ENCODE data around the gene CIITA.
A peak's percentile ranks its signal among the peaks of the same experiment; 100 is the strongest.
"Not testable (repeated sequence)": the region's sequence is repeated elsewhere in the genome, so short reads cannot be mapped to it uniquely, and the experiment has no call there.

Gene CIITA

DNA sequence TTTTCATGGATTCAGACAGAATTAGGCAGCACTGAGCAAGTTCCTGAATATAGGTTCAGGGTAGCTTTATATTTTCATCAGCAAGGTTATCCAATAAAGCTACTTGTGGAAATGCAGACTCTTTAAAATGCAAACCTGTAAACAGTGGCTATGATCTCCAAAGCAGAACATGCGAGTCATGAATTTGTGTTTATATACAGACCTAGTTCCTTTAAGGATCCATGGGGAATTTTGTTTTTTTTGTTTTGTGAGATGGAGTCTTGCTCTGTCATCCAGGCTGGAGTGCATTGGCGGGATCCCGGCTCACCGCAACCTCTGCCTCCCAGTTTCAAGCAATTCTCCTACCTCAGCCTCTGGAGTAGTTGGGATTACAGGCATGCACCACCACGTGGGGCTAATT, 82.2 kb downstream of the CIITA start:
- peak; percentile 62 for DNase-seq (ENCODE audit: low read depth)

DNA sequence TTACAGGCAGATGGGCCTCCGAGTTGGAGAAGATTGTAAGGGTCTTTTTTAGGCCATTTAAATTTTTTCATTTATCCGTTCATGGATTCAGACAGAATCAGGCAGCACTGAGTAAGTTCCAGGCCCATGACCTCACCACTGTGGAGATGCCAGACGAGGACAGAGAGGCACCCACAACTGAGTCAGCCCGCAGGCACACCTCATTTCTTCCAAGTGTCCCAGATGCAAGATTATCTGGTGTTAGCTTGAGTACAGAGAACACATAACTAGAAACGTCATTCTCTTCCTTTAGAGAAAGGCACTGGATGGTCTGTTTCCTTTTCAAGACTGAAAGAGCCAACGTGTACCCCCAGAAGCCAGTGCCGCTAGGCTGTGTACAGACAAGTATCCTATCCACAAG, 84.2 kb downstream of the CIITA start:
- DNase-seq (ENCODE audit: low read depth), result peak; percentile 92

DNA sequence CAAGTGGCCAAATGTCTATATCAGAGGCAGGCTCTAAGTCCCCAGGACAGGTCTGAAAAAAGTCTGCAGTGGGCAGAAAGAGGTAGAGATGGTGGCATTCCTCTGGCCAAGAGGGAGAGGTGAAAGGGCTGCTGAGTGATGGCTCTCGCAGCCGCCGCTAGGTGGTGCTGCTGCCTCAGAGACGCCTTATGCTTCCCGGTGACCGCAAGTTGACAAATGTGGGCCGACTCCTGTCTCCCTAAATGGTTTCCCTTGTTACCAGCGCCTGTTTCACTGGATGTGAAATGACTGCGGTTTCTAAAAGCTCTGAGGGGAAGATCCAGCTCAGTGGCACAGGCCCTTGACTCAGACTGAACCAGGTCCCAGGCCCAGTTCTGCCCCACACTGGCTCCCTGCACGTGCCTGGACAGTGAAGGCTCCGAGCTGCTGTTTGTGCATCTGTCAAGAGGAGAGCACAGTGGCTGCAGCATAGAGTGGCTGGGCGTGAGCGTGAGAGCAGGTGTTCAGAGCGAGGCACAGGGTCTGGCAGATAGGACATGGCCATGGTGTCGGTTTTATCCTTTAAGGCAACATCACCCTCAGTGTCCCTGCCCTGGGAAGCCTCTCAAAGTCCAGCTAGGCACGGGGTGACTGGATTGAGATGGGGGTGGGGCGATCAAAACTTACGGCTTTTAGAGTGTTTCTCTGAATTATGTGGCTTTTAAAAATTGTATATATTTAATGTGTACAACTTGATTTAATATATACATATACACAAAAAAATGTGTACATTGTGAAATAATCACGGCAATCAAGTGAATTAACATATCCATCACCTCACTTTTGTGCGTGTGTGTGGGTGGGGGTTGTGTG, 87.3 kb downstream of the CIITA start:
- peak; percentile 85 for DNase-seq (ENCODE audit: low read depth)

DNA sequence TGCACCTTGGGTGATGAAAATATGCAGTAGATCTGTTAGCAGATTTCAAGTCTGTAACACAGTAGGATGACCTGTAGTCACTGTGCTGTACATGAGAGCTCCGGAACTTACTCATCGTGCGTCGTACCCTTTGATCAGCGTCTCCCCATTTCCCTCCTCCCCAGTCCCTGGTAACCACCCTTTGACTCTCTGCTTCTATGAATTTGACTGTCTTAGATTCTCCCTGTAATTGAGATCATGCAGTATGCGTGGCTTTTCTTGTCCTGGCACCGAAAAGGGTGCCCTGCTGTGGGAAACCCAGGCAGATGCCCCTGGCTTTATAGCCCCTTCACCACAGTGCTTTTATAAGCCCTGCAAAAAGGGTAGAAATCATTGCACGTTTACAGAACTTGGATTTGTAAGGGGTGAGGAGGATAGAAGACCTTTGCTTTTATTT, 87.9 kb downstream of the CIITA start:
- peak; percentile 80 for DNase-seq (ENCODE audit: low read depth)

DNA sequence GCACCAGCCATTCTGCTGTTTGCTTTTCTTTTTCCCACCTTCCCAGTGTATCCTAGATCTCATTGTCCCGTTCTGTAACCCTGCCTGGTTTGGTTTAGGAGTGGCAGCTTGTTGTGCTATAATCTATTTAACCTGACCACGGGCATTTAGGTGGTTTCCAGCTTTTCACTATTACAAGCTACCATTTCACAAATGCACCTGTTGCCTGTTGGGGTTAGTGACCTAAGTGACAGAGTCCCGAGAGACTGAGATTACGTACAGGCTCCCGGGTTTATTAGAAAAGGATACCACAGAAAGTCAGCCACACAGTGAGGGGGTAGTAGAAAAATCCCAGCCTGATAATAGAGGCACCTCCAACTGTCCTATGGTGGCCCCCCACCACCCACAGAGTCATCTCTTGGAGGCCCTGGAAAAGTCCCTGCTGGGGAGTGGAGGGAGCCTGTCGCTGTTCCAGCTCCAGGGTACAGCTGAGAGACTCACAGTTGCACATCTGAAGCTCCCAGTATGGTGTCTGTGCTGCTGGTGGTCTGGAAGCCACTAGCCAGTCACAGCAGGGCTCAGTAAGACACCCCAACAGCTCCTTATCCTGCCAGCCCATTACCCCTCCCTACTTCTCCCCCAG, 88.5 kb downstream of the CIITA start:
- no peak for DNase-seq (ENCODE audit: low read depth)

DNA sequence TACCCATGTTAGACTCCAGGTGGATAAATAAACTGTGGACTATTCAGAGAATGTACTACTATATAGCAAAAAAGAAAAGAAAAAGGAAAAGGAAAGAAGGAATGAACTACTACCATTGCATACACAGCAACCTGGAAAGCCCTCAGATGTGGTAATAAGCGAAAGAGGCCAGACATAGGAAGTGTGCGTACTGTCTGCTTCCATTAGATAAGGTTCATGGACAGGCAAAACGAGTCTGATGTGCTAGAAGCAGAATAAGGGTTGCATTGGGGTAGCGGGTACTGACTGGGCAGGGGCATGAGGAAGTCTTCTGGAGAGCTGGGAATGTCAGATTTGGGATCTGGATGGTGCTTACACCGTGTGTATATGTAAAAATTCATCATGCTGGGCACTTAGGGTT, 89.1 kb downstream of the CIITA start:
- no peak for DNase-seq (ENCODE audit: low read depth)

DNA sequence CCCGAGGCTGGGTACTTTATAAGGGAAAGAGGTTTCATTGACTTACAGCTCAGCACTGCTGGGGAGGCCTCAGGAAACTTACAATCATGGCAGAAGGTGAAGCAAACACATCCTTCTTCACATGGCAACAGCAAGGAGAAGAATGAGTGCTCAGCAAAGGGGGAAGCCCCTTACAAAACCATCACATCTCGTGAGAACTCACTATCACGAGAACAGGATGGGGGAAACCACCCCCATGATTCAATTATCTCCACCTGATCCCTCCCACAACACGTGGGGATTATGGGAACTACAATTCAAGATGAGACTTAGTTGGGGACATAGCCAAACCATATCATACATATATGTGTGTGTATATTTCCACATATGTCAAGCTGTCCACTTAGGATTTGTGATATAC, 89.6 kb downstream of the CIITA start:
- not testable (repeated sequence) for DNase-seq (ENCODE audit: low read depth)

DNA sequence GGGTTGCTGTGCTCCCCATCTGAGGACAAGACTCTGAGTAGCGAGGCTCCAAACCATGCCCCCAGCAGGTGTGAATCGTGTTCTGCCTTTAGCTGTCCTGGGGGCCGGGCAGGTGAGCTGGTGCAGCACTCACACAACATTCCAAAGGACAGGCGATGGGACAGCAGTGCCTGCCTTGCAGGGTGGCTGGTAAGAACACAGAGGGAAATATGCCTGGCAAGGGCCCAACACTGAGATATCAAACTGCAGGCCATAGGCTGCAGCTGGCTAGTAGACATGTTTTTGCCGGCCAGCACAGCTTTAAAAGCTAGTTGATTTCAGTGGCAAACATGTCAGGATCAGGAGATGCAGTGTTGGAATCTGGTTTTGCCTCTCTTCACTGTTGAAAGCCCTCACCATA, 91.0 kb downstream of the CIITA start:
- no peak for DNase-seq (ENCODE audit: low read depth)

DNA sequence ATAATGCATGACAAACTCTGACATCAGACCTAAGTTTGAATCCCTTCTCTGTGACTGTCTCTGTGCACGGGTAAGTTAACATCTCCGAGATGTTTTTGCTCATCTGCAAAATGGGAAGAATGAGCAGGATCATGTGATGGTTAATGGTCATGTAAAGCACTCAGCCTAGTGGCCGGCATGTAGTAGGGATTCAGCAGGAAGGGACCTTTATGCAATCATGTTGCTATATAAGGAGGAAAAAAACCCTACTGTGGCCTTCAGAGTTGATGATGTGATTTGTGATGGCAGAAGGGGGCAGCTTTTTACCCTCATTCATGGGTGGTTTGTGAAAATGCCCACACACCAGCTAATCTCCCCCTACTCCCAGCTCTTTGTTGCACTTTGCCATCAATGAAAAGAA, 91.5 kb downstream of the CIITA start:
- no peak for DNase-seq (ENCODE audit: low read depth)

DNA sequence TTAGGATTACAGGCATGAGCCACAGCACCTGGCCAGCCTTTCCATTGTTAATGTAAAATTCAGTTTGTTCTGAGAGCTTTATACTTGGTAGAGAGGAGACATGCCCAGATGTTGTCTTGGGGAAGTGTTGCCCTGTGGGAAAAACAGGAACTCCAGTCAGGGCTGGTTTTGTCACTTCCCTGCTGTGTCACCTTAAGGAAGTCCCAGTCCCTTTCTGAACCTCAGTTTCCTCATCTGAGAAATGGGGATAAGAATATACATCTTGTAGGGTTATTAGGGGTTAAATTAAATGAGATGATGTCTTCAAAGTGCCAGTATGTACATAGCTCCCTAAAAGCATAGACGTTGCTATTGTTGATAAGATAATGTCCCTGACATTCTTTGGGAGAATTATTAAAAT, 92.6 kb downstream of the CIITA start:
- no peak for DNase-seq (ENCODE audit: low read depth)

DNA sequence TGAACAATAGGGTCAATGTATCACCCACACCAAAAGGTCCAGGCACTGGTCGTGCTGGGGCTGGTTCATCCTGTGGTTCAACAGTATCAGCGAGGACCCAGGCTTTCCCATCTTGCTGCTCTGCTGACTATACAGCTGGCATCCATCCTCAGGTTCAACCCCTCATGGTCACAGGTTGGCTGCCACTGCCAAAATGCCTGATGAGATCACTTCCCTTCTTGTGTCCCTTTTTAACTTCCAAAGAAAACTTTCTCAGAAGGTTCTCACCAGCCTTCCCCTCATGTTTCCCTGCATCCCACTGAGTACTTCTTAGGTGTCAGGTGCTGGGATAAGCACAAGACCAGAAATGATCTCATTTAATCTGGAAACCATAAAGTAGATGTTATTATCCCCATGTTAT, 93.1 kb downstream of the CIITA start:
- DNase-seq (ENCODE audit: low read depth), result no peak

DNA sequence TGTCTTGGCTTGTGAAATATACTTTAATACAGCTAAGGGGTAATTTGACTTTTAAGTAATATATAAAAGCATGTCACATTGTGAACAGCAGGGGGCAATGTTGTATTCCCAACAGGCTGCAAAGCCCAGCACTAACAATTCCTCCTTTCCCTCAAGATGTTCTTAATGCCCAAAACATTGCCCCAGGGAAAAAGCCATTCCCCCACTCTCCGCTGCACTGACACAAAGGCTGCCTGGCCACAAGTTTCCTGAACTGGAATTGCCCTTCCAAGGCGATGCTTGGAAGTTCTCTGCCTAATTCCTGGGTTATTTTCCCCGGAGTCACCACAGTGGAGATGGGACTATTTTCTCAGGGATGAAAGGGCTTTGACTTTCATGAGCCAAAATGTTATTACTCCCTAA, 94.6 kb downstream of the CIITA start:
- peak; percentile 91 for DNase-seq (ENCODE audit: low read depth)

DNA sequence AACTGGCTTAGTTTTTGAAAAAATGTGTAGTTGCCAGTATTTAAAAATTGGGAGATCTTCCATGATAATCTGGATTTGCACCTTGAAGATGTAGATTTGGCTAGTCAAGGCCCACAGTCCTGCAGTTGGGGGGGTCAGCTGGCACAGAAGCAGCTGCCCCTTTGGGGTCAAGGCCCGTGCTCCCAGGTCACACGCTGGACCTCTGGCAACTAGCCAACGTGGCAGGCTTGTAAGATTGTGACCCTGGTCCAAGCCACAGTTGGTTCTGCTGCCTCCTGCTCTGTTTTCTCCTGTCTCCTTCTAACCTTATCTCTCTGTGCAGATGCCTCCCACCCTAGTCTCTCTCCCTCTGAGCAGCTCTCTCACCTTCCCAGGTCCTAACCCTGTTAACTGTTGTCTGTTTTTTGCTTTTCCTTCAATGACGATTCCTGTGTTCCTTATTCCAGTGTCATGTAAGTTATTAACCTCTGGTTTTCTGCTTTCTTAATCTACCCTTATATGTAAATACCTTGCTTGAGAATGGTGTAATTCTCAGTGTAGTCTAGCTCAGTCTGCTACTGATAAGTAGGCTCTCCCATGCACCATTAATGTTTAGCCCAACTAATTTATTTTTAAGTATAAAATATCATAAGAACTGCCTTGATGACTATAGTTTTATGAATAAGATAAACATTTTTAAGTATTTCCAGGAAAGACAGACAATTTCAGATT, 95.3 kb downstream of the CIITA start:
- no peak for DNase-seq (ENCODE audit: low read depth)

DNA sequence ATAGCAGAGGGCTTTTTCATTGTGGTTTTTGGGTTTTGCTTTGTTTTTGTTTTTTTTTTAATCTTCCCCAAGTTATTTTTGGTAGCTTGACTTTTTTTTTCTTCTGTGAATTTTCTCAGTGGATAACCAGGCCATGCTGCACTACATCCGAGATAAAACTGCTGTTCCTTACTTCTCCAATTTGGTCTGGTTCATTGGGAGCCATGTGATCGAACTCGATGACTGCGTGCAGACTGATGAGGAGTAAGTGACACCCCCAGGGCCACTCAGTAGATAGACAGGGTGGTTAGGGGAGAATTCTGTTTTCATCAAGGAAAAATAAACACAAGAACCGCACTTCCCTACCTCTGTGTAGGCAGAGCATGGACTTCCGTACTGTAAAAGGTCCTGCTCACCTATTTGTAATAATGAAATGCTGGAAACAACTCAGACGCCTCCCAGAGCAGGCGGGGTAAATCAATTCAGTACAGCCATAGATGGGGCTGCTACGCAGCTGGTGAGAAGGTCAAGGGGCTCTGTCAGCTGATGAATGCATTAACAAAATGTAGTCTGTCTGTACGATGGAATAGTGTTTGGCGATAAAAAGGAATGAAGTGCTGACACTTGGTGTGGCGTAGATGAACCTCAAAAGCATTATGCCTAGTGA, 95.9 kb downstream of the CIITA start:
- no peak for DNase-seq (ENCODE audit: low read depth)

DNA sequence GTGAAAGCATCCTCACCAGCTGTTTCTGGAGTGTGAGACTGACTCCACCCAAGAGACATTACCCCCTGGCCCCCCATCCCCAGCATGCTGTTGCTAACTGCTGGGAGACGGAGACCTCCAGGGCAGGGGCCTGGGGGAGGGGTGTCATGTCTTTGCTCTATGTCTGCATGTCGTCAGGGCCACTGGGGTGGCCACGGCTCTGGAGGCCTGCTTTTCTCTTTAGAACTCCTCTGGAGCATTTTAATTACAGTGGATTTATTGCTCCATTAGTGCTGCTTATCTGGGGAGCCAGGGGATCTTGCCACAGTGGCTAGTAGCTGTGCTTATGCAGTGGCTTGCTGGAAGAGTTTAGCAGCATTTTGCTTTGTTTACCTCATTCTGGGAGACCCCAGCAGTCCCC, 99.6 kb downstream of the CIITA start:
- DNase-seq (ENCODE audit: low read depth), result no peak

DNA sequence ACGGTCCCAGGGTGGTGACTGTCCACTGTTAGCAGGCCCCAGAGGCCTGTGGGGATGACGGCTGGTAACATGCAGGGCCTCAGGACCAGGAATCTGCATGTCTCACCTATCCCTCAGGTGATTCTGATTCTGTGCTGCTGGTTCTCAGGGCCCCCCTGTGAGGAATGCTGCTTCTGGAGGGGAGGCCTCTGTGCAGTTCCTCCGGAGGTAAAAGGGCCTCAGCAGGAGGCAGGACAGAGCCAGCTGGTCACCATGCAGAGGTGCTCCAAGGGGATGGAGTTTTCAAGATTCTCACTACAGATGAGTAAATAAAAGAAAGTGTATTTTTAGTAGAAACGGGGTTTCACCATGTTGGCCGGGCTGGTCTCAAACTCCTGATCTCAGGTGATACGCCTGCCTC, 101.1 kb downstream of the CIITA start:
- DNase-seq (ENCODE audit: low read depth), result no peak

DNA sequence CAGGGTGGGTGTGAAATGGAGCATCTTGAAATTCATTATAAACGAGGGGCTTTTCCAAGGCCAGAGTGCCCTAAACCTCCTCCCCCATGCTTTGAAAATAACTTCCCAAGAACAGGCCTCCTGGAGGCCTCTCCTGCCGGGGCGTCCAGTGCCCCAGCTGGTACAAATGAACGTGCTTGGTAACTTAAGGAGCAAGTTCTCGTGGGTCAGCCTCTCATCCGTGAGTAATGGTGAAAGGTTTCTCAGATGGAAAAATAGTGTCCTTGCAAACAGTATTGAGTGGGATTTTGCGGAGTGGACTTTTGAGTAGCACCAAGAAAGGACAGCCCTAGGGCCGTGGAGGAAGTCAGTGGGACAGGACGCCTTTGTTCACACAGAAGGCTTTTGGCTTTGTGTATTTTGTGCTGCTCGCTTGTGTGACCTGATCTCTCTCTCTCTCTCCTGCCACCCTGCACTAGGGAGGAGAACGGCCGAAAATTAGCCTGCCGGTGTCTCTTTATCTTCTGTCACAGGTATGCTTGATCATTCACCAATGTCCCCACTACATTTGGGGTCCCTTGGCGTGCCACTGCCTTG, 102.0 kb downstream of the CIITA start:
- DNase-seq (ENCODE audit: low read depth), result no peak

DNA sequence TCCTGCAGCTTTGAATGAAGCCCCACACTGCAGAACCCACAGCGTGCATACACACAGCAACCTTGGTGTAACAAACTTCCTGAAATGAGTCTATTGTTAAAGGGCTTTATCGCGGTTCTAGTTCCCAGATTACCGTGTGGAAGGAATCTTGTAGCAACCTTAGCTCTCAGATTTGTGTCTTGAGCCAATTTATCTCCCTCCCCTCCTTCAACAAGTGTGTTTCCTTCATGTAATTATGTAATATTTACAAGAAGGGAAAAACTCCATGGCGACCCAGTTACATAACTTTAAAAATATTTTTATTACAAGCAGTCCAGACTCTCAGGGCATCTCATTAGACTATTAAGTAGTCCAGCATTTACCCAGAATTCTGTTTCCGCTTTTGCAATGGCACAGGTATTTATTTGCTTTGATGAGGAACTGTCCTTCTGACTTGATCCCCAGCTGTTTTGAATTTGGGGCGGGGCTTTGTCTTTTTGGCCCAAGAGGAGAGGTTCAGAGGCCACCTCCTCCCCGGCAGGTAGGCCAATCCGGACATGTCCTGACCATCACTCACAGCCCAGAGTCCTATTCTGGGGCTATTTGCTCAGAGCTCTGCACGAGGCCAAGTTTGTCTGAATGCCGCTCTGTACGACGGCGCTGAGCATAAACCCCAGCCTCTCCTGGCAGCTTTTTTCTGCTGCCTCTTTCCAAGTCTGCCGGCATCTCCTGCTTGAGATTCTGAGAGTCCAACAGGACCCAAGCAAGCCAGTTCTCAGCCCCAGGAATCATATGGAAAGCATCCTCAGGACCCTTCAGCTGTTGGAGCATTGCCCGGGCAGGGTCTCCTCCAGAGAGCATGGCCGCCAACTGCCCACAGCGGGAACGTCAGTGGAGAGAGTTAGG, 103.0 kb downstream of the CIITA start:
- DNase-seq (ENCODE audit: low read depth), result no peak

DNA sequence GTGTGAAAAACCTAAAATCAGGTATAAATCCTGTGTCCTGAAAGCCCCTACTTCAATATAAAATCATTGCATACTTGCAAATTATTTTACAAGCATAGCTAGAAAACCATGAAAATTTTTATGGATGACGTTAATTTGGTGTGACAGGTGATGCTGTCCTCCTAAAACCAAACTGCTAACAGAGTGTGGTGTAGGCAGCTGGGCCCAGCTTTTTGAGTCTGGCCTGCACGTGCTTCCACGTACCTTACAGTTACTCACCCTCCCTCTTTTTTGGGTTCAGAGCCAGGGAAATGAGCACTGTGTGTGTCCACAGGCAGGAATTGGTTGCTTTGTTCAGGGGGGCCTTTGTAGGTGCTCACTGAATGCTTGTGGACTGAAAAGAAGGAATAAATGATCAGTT, 103.8 kb downstream of the CIITA start:
- DNase-seq (ENCODE audit: low read depth), result no peak

DNA sequence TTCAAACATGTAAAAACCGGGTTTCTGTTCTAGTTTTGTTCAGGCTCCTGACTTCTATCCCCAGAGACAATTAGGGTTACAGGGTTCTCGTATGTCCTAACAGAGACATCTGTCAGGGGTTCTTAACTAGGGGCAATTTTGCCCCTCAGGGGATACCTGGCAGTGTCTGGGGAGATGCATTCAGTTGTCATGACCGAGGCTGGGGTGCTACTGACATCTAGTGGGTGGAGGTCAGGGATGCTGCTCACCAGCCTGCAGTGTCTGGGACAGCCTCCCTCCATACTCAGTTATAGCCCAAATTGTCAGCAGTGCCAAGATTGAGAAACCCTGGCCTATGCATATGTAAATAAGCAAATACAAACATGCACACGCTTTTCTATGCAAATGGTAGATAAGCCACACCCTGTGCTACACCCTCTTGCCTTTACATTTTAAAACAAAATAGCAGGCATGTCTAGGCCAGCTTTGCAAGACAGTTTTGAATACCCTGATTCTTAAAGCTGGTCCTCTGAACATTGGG, 104.8 kb downstream of the CIITA start:
- DNase-seq (ENCODE audit: low read depth), result peak; percentile 36
